Endometrial microvascular endothelial cells (primary cell): ENCODE data around the gene OR6C76. TPM values are rescaled to one million over a fixed set of nuclear protein-coding genes. Genes with fewer than 3 reads are reported as not detected.
"Not testable (repeated sequence)": the region's sequence is repeated elsewhere in the genome, so short reads cannot be mapped to it uniquely, and the experiment has no call there.

Experiments used
- in situ Hi-C: cut with HindIII; loops from 2 replicates; pipeline ENCODE4 v1.10.0; 2017; ENCODE audit warnings: low sequenced_read_pairs, low pct_unique_long_range_greater_than_20kb; ENCODE audit errors: inconsistent ontology term
- total RNA-seq: library from RNA; depleted of rRNA; stranded (reverse); fragments of >200 nt; gene quantifications from one replicate; pipeline ENCODE4 v1.2.3, GENCODE V29; 2015; ENCODE audit errors: inconsistent ontology term

The OR6C76 gene
- not detected for total RNA-seq

DNA sequence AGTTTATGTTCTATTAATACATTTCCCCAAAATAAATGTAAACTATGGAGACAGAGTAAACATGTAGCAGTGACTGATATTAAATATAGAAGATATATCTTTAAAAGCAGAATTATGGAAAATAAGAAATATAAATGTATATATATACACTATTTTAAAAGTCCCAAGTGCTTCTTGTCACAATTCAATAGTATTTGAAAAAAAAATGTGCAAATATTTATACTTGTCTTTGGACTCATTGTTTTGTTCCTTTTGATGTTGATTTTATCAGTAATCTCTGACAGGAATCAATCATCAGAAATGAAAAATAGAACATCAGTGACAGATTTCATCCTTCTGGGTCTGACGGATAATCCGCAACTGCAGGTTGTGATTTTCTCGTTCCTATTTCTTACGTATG is at the start of gene OR6C76:
Gene OR6C76 (plus strand): TSS at position 301 of the 400 bp plus-strand sequence. CDS start 0 bp downstream, at position 301.
- in situ Hi-C loops, result no loop called here

DNA sequence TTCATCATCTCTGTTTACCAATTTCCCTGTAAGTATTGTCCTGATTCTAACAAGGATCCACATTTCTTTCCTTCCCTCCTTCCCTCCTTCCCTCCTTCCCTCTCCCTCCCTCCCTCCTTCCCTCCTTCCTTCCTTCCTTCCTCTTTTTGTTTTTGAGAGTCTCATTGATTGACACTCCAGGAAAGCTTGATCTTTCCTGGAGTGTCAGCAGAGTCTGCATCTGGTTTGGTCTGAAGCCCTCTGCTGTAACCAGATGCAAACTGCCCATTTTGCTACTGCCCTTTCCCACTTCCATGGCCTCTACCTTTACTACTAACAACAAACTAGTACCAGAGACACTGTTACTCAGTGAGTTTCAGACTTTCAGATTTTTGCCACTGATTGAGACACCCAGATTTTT is 40.2 kb upstream of the OR6C76 start:
- in situ Hi-C loops, result no loop called here

DNA sequence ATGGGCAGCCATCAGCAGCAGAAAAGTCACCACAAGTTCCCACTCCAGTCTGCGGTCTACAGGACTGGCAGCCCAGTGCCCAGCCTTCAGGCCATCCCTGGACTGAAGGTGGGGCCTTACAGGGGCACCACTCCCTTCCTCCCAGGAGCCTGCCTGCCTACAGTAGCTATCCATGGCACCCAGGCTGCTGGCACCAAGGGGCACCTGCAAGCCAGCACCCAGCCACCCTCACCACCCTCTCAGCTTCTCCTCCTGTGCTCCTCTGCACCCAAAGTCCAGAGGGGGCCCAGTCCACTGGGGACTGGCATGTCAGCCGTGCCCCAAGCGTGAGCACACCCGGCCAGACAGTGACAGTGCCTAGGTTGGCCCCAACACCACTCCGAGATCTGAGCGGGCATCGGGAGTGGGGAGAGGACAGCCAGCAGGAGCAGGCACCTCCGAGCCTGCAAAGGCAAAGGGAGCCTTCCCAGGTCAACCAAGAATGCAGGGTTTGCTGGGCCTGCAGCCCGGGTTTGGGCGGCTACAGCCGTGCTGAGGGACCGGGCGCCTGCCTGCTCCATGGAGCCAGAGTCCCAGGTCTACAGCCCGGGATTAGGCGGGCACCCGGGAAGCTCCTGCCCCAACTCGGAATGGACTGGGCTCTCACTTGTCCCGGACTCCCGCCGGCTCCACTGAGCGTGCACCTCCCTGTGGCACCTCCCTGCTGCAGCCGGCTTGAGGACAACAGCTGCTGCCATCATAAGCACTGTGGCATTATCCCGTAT is 33.8 kb upstream of the OR6C76 start:
- in situ Hi-C loops, result no loop called here

DNA sequence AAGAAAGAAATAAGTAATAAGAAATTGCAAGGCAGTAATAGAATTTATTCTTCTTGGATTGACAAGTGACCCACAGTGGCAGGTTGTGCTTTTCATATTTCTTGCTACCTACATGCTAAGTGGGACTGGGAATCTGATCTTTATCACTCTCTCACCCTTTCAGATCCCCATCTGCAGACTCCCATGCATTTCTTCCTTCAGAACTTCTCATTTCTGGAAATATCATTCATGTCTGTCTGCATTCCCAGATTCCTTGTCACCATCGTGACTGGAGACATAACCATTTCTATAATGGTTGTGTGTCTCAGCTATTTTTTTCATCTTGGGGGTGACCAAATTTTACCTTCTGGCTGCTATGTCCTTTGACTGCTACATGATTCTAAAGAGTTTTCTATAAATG is 29.7 kb upstream of the OR6C76 start:
- in situ Hi-C loops, result no loop called here

DNA sequence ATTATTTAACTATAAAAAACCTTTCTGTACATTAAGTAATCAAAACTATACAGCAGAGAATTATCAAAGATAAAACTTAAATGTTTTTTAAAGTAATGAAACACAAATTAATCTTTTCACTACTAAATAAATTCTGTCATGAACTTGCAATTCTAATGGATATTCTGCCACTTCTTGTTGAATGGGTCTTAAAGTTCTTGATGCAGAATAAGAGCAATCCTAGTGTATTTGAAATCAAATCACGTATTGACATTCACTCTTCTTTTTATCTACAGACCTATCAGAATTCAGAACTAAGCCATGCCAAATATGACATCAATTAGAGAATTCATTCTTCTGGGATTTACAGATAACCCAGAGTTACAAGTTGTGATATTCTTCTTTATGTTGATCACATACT is 25.8 kb upstream of the OR6C76 start, which contains the start of gene OR6C65:
Gene OR6C65 (plus strand): TSS at position 301 of the 400 bp plus-strand sequence. CDS start 0 bp downstream, at position 301.
- in situ Hi-C loops, result no loop called here

DNA sequence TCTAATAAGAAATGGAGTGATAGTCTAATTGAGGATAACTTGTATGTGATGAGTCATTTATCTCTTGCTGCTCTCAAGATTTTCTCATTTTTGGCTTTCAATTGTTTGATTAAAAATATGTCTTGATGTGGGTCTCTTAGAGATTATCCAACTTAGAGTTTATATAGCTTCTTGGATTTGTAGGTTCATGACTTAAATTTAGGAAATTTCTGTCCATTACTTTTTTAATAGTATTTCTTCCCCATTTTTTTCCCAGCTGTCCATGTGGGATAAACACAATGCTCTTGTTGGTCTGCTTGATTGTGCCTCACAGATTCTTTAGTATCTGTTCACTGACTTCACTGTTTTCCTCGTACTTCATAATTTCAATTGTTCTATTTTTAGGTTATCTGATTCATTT is 18.2 kb upstream of the OR6C76 start:
- in situ Hi-C loops, result no loop called here

DNA sequence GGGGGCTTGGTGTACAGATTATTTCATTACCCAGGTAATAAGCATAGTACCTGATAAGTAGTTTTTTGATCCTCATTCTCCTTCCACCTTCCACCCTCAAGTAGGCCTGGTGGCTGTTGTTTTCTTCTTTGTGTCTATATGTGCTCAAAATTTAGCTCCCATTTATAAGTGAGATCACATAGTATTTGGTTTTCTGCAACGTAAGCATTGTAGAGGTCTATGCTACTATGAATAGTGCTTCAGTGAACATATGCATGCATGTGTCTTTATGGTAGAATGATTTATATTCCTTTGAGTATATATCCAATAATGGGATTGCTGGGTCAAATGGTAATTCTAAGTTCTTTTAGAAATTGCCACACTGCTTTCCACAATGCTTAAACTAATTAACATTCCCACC is 16.9 kb upstream of the OR6C76 start:
- in situ Hi-C loops, result not testable (repeated sequence)

DNA sequence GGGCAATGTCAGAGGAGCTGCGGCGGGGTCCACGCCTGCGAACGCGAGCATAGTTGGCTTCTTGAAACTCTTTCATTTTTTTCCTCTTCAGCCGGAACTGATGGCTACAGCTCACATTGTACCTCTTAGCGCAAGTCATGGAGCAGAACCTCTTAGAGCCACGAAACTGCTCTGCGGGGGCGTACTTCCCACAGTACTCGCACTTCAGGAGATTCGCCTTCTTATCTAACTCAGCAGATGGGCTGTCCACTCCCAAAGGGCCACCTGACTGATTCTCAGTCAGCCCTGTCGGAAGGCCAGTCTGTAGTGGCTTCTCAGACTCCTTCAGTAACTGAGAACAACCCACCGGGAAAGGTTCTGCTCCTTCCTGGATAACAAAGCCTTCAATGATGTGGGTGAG is 13.9 kb upstream of the OR6C76 start:
- in situ Hi-C loops, result not testable (repeated sequence)

DNA sequence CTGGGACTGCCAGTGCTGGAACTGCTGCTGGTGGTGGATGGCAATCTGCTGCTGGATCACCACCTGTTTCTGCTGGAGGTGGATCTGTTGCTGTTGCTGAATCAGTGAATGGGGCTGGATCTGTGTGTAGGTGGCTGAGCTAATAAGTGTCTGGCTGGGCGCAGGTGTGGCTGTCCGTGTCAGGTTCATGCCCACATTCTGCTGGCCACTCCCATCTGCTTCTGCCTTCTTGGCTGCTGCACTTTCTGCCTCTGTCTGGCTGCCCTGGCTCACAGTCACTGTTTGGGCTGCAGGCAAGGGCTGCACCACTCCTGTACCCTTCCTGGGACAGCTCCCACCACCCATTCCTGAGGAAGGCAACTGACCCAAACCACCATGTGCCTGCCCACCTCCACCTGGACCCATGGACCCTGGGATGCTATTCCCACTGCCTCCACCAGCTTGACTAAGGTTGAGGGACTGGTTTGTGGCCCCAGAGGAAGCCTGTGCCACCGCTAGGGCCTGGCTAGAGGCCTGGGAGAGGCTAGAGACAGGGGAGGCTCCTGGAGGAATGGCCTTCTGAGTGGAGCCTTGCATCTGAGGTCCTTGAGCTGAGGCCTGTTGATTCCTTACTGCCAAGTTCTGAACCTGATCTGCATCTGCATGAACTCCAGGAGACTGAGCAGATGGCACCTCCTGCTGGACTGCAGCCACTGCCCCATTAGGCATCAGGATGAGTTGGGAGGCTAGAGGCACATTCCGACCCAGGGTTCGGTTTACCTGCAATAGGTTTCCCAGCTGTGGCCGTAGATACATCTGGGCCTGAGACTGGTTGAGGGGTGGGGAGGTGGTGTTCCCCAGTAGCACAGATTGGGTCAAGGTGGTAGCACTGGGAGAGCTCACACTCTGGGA is 12.3 kb upstream of the OR6C76 start:
- in situ Hi-C loops, result not testable (repeated sequence)

DNA sequence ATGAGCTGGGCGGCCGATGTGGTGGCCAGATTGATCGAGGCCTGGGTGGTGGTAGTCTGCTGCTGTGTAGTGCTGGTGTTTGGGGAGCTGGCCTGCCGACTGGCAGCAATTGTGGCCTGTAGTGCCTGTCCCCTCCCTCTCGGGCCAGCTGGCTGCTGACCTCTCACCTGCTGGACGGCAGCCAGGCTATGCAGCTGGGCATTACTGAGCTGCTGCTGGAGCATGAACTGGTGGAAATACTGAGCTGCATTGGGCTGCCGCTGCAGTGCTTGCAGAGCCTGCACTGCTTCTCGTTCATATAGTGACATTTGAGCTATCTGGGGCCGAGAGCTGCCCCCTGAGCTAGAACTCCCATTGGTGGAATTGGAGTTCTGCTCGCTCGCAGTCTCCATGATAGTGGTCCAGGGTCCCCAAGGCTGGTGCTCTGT is 11.6 kb upstream of the OR6C76 start:
- in situ Hi-C loops, result not testable (repeated sequence)

DNA sequence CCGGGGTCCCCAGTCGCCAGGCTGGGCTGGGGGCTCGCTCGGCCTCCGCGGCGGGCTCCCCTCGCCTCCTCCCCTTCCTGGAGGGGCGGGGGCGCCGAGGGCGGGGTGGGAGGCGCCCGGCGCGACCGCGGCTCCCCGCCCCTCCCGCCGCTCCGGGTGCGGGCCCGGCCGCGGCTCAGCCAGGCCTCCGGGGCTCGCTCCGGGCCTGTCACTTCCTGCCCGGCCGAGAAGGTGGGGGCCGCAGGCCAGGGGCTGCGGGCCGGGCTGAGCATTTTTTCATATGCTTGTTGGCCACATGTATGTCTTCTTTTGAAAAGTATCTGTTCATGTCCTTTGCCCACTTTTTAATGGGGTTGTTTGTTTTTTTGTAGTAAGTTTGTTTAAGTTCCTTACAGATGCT is 11.2 kb upstream of the OR6C76 start:
- in situ Hi-C loops, result not testable (repeated sequence)

DNA sequence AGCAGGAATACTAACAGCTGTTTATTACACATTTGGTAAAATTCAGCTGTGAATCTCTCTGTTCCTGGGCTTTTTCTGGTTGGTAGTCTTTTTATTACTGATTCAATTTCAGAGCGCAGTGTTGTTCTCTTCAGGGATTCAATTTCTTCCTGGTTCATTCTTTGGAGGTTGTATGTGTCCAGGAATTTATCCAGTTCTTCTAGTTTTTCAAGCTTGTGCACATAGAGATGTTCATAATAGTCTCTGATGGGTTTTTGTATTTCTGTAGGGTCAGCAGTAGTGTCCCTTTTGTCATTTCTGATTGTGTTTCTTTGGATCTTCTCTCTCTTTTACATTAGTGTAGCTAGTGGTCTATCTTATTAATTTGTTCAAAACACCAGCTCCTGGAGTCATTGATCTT is 9.1 kb upstream of the OR6C76 start:
- in situ Hi-C loops, result no loop called here

DNA sequence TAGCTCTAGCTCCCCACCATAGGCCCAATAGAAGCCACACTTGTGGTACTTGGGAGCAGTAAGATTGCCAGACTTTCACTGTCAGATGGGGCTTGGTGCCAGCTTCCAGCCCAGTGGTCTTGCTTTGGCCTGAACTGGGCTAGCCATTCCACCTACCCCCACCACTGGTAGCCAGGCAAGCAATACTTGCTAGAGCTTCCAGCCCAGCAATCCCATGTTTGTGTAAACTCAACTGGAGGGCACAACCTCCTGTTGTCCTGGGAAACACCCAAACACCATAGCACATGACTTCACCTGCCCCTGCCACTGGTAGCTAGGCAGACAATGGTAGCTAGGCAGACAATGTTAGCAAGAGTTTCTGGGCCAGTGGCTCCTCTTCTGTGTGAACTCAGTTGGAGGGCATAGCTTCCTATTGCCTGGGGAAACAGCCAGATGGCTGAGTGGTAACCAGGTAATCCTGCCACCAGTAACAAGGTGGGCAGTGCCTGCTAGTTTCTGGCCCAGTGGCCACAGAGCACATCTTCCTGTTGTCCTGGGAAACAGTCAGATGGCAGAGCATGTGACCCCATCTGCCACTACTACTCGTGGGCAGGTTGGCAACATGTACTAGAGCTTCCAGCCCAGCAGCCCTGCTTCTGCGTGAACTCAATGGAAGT is 5.6 kb upstream of the OR6C76 start:
- in situ Hi-C loops, result no loop called here

DNA sequence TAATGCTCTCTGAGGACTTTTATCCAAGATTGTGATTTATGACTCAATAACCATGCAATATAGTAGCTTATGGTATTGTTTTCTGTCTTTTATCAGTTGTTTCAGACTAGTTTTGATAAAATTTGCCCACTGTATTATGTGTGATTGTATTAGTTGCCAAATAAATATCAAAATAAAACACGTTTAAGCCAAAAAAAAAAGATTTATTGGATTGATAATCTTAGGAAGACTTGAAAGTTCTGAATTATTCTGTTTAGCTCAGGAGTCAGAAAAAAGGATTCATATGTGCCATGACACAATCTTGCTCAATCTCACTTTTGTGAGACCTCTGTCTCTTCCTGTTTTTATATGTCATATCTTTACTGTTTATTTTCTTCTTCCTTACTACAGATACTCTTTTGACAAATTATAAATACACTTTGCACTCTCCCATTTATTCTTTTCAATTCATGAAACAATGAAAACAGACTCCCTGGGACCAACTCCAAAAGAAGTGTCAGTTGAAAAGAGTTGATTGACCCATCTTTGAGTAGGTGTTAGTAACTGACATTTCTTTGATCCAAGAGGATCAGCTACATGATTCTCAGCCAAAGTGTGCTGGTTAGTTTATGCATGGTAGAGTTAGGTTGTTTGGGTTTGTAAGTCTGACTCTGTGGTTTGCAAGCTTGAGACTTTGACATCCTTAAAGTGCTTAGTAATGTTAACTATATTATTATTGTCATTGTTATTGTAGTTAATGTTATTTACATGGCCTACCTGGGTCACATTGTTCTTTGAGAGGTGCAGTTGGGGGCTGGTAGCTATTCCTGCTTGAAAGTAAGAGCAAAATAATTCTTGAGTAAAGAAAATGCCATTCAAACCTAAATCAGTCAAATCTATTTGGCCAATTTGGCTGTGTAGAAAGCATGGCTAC is 2.5 kb downstream of the OR6C76 start:
- in situ Hi-C loops, result no loop called here

DNA sequence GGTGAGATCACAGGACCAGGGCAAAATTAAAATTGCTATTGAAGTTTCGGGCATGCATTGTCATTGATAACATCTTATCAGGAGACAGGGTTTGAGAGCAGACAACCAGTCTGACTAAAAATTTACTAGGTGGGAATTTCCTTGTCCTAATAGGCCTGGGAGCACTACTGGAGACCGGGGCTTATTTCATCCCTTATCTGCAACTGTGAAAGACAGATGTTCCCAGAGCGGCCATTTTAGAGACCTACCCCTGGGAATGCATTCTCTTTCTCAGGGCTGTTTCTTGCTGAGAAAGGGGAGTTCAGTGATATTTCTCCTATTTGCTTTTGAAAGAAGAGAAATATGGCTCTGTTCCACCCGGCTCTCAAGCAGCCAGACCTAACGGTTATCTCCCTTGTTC is 15.2 kb downstream of the OR6C76 start:
- in situ Hi-C loops, result not testable (repeated sequence)

DNA sequence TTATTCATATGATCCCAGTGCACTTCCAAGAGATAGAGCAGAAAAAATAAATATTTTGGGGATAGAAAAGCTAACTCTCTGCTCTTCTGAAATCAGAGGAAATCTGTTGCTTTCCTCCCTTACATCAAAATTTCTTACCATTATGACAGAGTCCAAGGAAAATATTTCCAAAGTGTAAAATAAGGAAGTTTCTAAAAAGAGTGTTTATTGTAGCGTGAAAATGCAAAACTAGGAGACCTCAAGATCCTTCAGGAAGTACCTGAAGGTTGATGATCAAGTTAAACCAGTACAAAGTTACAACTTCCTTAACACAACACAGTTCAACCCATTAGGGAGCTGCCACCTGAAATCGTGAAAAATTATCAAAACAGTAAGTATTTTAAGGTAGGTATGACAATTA is 17.7 kb downstream of the OR6C76 start, which contains the start of gene OR6C2:
Gene OR6C2 (plus strand): TSS at position 301 of the 400 bp plus-strand sequence. CDS start 8,138 bp downstream, outside the sequence.
- in situ Hi-C loops, result no loop called here

DNA sequence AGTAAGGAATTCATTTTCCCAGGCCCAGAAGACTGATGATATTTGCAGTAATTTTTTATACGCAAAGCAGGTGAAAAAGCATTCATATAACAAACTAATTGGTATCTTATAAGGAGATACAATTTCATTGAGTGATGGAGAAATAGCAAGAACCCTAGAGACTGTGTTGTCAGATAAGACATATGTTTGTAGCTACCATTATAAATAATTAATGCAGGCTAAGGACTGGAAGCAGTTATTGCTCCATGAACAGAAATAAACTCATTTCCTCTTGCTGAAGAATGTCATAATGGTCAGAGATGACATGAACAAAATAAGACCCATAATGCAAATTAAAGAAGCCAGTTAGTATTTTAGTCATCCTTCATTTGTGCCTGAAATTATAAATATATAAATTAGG is 19.3 kb downstream of the OR6C76 start:
- in situ Hi-C loops, result no loop called here

DNA sequence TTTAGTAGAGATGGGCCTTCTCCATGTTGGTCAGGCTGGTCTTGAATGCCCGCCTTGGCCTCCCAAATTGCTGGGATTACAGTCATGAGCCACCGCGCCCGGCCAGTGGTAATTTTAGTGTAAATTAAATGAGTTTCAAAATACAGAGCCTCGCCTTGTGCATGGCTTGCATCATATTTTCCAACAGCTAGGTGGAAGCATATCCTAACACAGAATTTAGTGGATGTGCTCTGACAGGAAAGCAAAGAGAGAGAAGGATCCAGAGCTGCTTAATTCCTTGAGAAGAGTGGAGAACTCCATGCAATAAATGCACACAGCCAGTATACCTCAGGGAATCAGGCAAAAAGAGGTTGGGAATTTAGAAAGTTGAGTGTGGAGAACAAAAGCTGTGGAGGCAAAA is 20.3 kb downstream of the OR6C76 start:
- in situ Hi-C loops, result no loop called here
